Karpas-422 (cell line): ENCODE results near the gene DUSP1. TPM values are rescaled to one million over a fixed set of nuclear protein-coding genes. Genes with fewer than 3 reads are reported as not detected.

ENCODE experiments used
- DNase-seq: peaks from one replicate; pipeline ENCODE4 v3.0.0-alpha.2; 2015
- H2AFZ ChIP-seq: fragments of 200-600 bp; sonication (generic); 2 replicates; pipeline ENCODE4 v1.6.1; 2014; ENCODE audit warnings: antibody characterized with exemption, low read length, mixed read lengths
- H3K27ac ChIP-seq: fragments of 200-600 bp; sonication (generic); 2 replicates; pipeline ENCODE4 v1.5.1; 2014; ENCODE audit warnings: mild to moderate bottlenecking, low read length, moderate library complexity
- H3K27me3 ChIP-seq: fragments of 200-600 bp; sonication (generic); 2 replicates; pipeline ENCODE4 v1.6.1; 2014; ENCODE audit warnings: low read length, mixed read lengths
- H3K36me3 ChIP-seq: fragments of 200-600 bp; sonication (generic); 2 replicates; pipeline ENCODE4 v1.6.1; 2014; ENCODE audit warnings: low read length, mixed read lengths; ENCODE audit not compliant: insufficient read depth
- H3K4me1 ChIP-seq: fragments of 200-600 bp; sonication (generic); 2 replicates; pipeline ENCODE4 v1.6.1; 2014; ENCODE audit warnings: mild to moderate bottlenecking, low read length, mixed read lengths
- H3K4me2 ChIP-seq: fragments of 200-600 bp; sonication (generic); 2 replicates; pipeline ENCODE4 v1.6.1; 2014; ENCODE audit warnings: low read length, low read depth, mild to moderate bottlenecking; ENCODE audit not compliant: poor library complexity, severe bottlenecking
- H3K4me3 ChIP-seq: fragments of 200-600 bp; sonication (generic); 2 replicates; pipeline ENCODE4 v1.5.1; 2014; ENCODE audit warnings: mild to moderate bottlenecking, antibody characterized with exemption, low read length, mixed read lengths
- H3K79me2 ChIP-seq: fragments of 200-600 bp; sonication (generic); 2 replicates; pipeline ENCODE4 v1.6.1; 2014; ENCODE audit warnings: mild to moderate bottlenecking, low read length, mixed read lengths
- H3K9ac ChIP-seq: fragments of 200-600 bp; sonication (generic); 2 replicates; pipeline ENCODE4 v1.6.0; 2014; ENCODE audit warnings: low read length
- H3K9me2 ChIP-seq: fragments of 200-600 bp; sonication (generic), shearing (Covaris generic); replicated peaks from 2 replicates; pipeline ENCODE4 v1.6.0; 2014; ENCODE audit warnings: mild to moderate bottlenecking, low read length, moderate library complexity; ENCODE audit not compliant: insufficient read depth
- H3K9me3 ChIP-seq: fragments of 300-700, 200-600 bp; sonication (generic); 2 replicates; pipeline ENCODE4 v1.6.1; 2014; ENCODE audit warnings: low read length, mixed read lengths
- H4K20me1 ChIP-seq: fragments of 200-600 bp; sonication (generic); 2 replicates; pipeline ENCODE4 v1.6.1; 2014; ENCODE audit warnings: mild to moderate bottlenecking, antibody characterized with exemption, low read length, low read depth; ENCODE audit not compliant: insufficient read depth
- small RNA-seq: library from RNA; depleted of rRNA; stranded (forward); fragments of <200 nt; gene quantifications from one replicate; pipeline ENCODE3, GENCODE V24; 2014
- total RNA-seq: library from RNA; depleted of rRNA; stranded (reverse); fragments of >200 nt; shearing (Covaris generic); gene quantifications from 2 replicates; pipeline ENCODE4 v1.2.3, GENCODE V29; 2014; ENCODE audit warnings: low replicate concordance; rRNA removed

Gene DUSP1
- total RNA-seq, 1 experiment from 2014 or later: 10.5 TPM

DNA sequence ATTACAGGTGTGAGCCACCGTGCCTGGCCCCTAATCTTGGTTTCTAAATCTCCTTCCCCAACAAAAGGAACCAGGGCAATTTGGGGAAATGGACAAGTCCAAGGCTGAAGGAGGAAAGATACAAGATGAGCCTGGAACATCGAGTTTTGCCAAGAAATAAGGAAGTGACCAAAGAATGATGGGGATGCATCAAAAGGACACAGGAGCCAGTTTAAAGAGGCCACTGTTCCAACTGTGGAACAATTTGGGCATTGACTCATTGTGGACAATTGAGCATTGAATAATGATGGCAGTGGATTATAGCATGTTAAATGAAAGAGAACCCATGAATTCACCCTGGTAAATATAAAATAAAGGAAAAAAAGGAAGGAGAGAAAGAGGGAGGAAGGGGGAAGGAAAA lies 47.5 kb downstream of the DUSP1 start:
- Histone ChIP-seq H2AFZ (no peak overlapping the region), H3K36me3 (no peaks in the 10 kb centered on the region), H3K4me3 (no peak overlapping the region), H3K27ac (no peak overlapping the region), H3K27me3 (no peaks in the 10 kb centered on the region), H4K20me1 (no peaks in the 10 kb centered on the region), H3K4me2 (no peak overlapping the region), H3K9ac (no peak overlapping the region), H3K9me2 (no peaks in the 10 kb centered on the region), H3K79me2 (no peaks in the 10 kb centered on the region), H3K4me1 (no peaks in the 10 kb centered on the region), H3K9me3 (no peaks in the 10 kb centered on the region)
- DNase-seq: no peak

DNA sequence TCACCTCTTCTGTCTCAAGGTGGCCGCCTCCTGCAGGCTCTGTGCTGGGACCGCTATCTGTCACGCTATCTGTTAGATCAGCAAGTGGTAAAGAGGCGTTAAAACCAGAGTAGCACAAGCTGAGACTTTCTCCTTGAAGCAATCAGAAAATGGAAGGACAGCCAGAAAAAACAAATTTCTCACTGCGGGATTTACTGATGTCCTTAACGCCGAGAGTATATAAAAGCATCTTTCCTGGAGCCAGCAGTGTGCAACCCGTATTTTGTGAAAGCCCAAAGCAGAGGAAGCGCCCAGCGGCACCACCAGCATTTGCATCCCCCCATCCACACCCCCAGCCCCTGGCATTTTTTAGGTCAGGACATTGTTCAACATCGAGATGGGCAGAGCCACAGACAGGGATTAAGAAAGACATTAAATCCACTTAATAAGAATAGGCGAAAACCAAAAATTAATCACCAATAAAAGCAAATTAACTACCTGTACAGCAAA lies 48.6 kb downstream of the DUSP1 start:
- Histone ChIP-seq H3K9me3 (no peaks in the 10 kb centered on the region), H3K9ac (no peak overlapping the region), H3K4me3 (no peak overlapping the region), H3K27ac (no peak overlapping the region), H4K20me1 (no peaks in the 10 kb centered on the region), H3K4me2 (no peak overlapping the region), H3K4me1 (no peaks in the 10 kb centered on the region), H3K27me3 (no peaks in the 10 kb centered on the region), H3K79me2 (no peaks in the 10 kb centered on the region), H3K9me2 (no peaks in the 10 kb centered on the region), H2AFZ (no peak overlapping the region), H3K36me3 (no peaks in the 10 kb centered on the region)
- no peak for DNase-seq

DNA sequence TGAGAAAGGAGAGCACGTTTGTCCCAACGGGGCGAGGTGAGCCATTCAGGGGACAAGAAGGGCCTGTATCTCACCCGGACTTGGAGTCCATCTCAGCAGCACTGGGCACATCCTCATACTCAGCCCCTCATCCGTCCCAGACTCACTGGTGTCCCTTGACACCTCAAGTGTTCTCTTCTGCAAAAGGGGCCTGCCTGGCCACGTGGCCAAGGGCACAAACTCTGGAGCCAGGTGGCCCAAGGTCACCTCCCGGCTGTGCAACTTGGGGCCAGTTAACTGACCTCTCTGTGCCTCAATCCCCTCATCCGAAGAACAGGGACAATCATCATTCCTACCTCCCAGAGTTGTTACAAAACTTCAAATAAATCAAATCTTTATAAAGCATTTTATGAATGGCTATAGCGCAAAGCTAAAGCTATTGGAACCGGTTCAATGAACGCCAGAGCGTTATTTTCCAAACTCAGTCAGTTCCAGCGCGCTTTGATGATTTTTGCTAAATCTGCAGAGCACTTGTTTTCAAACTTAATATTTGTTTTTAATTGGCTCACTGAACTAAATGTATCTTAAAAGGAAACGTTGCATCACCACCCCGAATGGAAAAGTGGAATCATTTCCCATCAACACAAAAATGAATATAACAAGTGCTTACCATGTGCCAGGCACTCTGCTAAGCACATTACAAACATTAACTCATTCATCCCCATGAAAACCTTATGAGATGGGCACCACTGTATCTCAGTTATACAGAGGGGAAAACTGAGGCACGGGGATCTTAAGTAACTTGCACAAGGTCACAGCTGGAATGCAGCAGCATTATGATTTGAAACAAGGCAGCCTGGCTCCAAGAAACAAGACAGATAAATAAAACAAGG lies 49.3 kb downstream of the DUSP1 start:
- Histone ChIP-seq H2AFZ (no peak overlapping the region), H3K9me2 (no peaks in the 10 kb centered on the region), H3K79me2 (no peaks in the 10 kb centered on the region), H3K4me2 (no peak overlapping the region), H3K4me1 (no peaks in the 10 kb centered on the region), H3K9ac (no peak overlapping the region), H3K4me3 (no peak overlapping the region), H3K27ac (no peak overlapping the region), H3K36me3 (no peaks in the 10 kb centered on the region), H3K9me3 (no peaks in the 10 kb centered on the region), H3K27me3 (no peaks in the 10 kb centered on the region), H4K20me1 (no peaks in the 10 kb centered on the region)
- DNase-seq: no peak

DNA sequence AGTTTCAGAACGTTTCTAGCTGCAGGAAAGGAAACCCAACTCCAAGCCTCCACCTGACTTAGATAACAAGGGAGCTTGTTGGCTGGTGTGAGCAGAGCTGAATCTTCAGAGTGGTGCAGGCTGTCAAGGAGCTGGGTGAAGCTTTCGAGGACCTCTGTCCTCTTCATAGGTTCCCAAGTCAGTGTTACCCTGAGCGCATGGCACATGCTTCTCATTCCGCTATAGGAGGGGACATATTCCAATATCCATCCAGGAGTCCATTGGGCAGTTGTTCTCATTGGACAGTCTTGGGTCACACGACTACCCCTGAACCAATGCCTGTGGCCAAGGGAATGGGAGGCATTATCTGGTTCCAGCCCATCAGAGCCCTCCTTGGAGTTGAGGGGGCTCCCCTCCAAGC lies 50.3 kb downstream of the DUSP1 start:
- no peak for DNase-seq
- no peaks in the 10 kb centered on the region for H3K79me2 ChIP-seq
- no peaks in the 10 kb centered on the region for H3K9me2 ChIP-seq
- no peaks in the 10 kb centered on the region for H4K20me1 ChIP-seq
- H3K9me3 ChIP-seq: no peaks in the 10 kb centered on the region
- no peak overlapping the region for H2AFZ ChIP-seq
- no peak overlapping the region for H3K4me3 ChIP-seq
- no peaks in the 10 kb centered on the region for H3K27me3 ChIP-seq
- H3K4me1 ChIP-seq: no peaks in the 10 kb centered on the region
- no peak overlapping the region for H3K27ac ChIP-seq
- H3K4me2 ChIP-seq: no peak overlapping the region
- H3K9ac ChIP-seq: no peak overlapping the region
- H3K36me3 ChIP-seq: no peaks in the 10 kb centered on the region

DNA sequence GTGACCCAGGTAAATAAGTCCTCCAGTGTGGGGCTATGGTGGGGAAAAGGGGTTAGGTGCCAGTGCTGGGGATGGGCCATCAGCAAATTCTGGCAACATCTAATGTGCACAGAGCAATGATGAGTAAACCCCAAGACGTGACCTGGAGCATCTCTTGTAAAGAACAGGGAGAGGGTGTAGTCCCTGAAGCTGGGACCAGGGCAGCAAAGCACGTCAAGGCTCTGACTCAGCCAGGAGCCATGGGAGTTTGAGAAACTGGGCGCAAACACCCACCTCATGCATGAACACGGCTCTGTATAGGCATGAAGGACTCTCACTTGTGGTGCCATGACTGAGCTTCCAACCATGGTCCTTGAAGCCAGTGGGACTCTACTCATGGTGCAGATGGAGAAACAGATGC lies 51.8 kb downstream of the DUSP1 start:
- Histone ChIP-seq H3K79me2 (no peaks in the 10 kb centered on the region), H3K4me1 (no peaks in the 10 kb centered on the region), H3K9me2 (no peaks in the 10 kb centered on the region), H2AFZ (no peak overlapping the region), H3K4me2 (no peak overlapping the region), H3K9ac (no peak overlapping the region), H3K27me3 (no peaks in the 10 kb centered on the region), H3K9me3 (no peaks in the 10 kb centered on the region), H3K36me3 (no peaks in the 10 kb centered on the region), H3K4me3 (no peak overlapping the region), H4K20me1 (no peaks in the 10 kb centered on the region), H3K27ac (no peak overlapping the region)
- DNase-seq: no peak

DNA sequence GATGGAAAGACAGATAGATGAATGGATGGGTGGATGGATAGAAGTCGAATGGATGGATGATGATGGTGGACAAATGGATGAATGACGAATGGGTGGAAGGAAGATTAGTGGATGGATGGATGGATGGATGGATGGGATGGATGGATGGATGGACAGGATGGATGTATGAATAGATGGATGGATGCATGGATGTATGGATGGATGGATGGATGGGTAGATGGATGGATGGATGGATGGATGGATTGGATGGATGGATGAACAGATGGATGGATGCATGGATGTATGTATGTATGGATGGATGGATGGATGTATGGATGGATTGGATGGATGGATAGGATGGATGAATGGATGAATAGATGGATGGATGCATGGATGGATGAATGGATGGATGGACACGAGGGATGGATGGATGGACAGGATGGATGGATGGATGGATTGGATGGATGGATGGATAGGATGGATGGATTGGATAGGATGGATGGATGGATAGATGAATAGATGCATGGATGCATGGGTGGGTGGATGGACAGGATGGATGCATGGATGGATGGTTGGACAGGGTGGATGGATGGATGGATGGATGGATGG lies 52.4 kb downstream of the DUSP1 start:
- no peaks in the 10 kb centered on the region for H4K20me1 ChIP-seq
- H3K4me3 ChIP-seq: no peak overlapping the region
- no peaks in the 10 kb centered on the region for H3K4me1 ChIP-seq
- no peaks in the 10 kb centered on the region for H3K9me2 ChIP-seq
- DNase-seq: no peak
- no peaks in the 10 kb centered on the region for H3K36me3 ChIP-seq
- H3K9me3 ChIP-seq: no peaks in the 10 kb centered on the region
- no peaks in the 10 kb centered on the region for H3K79me2 ChIP-seq
- no peak overlapping the region for H2AFZ ChIP-seq
- H3K4me2 ChIP-seq: no peak overlapping the region
- H3K9ac ChIP-seq: no peak overlapping the region
- H3K27me3 ChIP-seq: no peaks in the 10 kb centered on the region
- no peak overlapping the region for H3K27ac ChIP-seq

Small RNA genes within 50 kb of the gene (small RNA-seq; reads per million reads assigned to genes)
- gene AC022217.4 (not detected), gene RF00019 (not detected)

Other genes with a start within 250 kb of the DUSP1 start
- not detected in 2 replicates for gene NEURL1B, start 129.9 kb downstream of the DUSP1 start, total RNA-seq
- 54.4 and 67.2 TPM in 2 replicates for gene ERGIC1, start 63.1 kb upstream of the DUSP1 start, total RNA-seq
- 17.0 and 18.5 TPM in 2 replicates for gene RPL26L1, start 188.2 kb upstream of the DUSP1 start, total RNA-seq
- gene ATP6V0E1, start 212.6 kb upstream of the DUSP1 start, total RNA-seq: 78.4 and 134 TPM in 2 replicates